MG63 (cell line): ENCODE measurements around the gene FAM210A. TPM values are rescaled to one million over a fixed set of nuclear protein-coding genes. Genes with fewer than 3 reads are reported as not detected.

ENCODE experiments used
- DNase-seq: peaks from one replicate; pipeline ENCODE4 v3.0.0-alpha.2; 2020
- H3K27me3 ChIP-seq: fragments of 250-450 bp; sonication (Bioruptor Pico); 2 replicates; pipeline ENCODE4 v1.5.1; 2020; ENCODE audit warnings: mild to moderate bottlenecking, moderate library complexity
- H3K36me3 ChIP-seq: fragments of 250-450 bp; sonication (Bioruptor Pico); 2 replicates; pipeline ENCODE4 v1.5.1; 2020; ENCODE audit warnings: mild to moderate bottlenecking, moderate library complexity
- H3K4me3 ChIP-seq: fragments of 250-450 bp; sonication (Bioruptor Pico); 2 replicates; pipeline ENCODE4 v1.5.1; 2020; ENCODE audit warnings: mild to moderate bottlenecking, moderate library complexity
- H3K9me3 ChIP-seq: fragments of 250-450 bp; sonication (Bioruptor Pico); 2 replicates; pipeline ENCODE4 v1.5.1; 2020; ENCODE audit warnings: mild to moderate bottlenecking, moderate library complexity
- total RNA-seq: library from RNA; depleted of rRNA; stranded (reverse); fragments of >200 nt; shearing (Covaris generic); gene quantifications from 2 replicates; pipeline ENCODE4 v1.2.3, GENCODE V29; 2014; ENCODE audit warnings: low replicate concordance; rRNA removed

Gene FAM210A
- total RNA-seq, 1 experiment from 2014 or later: 20.0 TPM

DNA sequence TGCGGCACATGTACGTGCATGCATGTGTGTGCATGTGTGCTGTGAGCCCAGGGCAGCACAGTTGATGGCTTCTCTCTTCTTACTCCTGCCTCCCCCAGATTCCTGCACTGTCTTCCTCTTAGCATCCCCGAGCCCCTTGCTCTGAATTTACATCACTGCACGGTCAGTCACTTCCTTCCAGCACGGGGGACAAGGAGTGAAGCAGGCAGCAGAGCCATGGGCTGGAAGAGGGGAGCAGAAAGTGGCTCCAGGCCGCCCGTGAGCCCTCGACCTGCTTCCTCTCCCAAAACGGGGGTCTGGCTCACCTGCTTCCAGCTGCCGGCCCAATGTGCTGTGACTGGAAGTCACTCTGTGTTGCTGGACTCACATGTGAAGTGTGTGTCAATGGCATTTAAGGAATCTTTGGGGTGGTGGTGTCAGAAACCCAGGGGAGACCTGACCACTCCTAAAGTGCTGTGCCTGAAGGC lies 106.1 kb downstream of the FAM210A start:
- H3K9me3 ChIP-seq: no peaks in the 10 kb centered on the region
- no peaks in the 10 kb centered on the region; the same call in 1 of the 2 replicates for H3K27me3 ChIP-seq
- H3K36me3 ChIP-seq: no peaks in the 10 kb centered on the region
- no peak for DNase-seq
- no peak overlapping the region for H3K4me3 ChIP-seq

DNA sequence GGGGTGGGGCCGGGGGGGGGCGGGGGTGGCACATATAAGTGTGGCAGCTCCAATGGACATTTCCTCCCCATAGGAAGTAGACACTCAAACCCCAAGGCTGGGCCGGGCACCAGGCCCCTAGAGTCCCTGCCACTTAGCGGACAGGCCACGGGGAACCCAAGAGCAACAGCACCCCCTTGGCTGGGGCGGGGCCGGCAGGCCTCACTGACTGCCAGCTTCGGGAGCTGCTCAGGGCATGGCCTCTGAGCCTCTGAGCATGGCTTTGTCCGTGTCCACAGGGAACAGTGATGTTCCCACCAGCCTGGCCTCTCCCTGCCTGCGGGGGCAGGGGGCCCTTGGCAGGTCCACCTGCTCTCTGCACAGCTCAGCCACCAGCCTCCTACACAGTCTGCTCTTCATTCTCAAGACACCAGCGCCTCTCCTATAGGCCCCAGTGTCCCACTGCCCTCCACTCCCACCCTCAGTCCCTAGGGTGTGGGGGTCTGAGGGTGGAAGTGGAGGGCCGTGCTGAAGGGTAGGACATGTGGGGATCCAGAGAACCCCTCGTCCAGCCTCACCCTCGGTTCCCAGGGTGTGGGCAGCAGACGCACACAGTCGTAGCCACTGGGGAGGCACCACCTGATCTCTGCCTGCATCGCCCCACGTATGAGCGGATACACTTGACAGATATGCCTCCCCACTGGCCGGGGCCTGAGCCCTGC lies 106.7 kb downstream of the FAM210A start:
- H3K4me3 ChIP-seq: no peak overlapping the region
- no peak for DNase-seq
- no peaks in the 10 kb centered on the region; the same call in 1 of the 2 replicates for H3K27me3 ChIP-seq
- no peaks in the 10 kb centered on the region for H3K9me3 ChIP-seq
- no peaks in the 10 kb centered on the region for H3K36me3 ChIP-seq

DNA sequence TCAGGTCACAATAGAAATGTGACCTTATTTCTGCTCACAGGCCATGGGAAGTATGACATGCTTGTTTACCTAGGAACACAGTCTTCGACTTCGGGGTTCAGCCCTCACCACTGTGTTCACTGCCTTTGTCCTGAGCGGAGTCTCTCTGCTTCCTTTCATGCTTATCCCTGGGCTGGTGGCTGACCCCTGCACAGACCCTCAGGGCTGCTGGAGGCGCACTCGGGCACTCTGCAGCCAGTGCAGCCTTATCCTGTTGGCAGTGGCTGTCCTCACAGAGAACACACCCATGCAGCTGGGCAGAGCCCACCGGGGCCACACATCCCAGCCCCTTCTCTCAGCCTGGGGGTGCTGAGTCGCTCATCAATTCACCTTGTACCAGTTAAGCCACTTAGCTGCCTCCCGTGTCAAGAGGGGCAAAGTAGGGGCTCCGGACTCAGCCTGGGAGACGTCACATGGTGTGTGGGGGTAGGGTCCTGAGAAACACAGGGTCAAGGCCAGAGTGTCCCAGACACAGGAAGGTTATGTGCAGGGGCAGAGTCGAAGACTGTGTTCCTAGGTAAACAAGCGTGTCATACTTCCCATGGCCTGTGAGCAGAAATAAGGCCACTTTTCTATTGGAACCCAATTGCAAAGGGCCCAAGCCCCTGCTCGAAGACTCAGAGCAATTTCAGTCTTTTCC lies 107.5 kb downstream of the FAM210A start:
- DNase-seq: no peak
- H3K9me3 ChIP-seq: no peaks in the 10 kb centered on the region
- no peak overlapping the region for H3K4me3 ChIP-seq
- H3K27me3 ChIP-seq: no peaks in the 10 kb centered on the region; the same call in 1 of the 2 replicates
- no peaks in the 10 kb centered on the region for H3K36me3 ChIP-seq

DNA sequence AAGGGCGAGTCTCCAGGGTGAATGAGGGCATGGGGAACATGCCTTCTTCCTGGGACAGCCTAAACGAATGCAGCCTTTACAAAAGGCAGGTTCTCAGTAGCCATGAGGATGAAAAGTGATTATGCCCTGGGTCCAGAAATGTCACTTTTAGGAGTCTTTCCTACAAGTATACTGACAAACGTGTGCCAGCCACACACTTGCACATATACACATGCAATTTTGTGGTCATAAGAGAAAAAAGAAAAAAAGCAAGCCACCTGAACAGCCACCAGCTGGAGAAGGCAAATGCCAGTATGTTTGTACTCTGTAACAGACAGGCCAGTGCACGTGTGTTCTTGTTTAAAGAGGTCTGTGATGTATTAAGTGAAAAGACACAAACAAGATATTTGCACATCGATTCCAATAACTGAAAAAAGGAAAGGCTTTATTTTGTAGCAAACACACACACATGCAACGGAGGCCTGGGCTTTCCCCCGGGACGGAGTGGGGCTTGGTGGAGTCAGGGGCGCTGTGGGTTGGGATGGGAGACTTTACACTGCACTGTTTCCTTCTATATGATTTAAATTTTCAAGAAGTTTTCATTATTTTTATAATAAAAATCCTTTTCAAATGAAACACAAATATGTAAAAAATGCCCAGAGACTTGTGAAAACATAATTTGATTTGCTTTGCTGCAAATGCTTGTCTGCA lies 108.4 kb downstream of the FAM210A start:
- Histone ChIP-seq H3K36me3 (no peaks in the 10 kb centered on the region), H3K9me3 (no peaks in the 10 kb centered on the region), H3K27me3 (peaks cover 6% of the 10 kb centered on the region), H3K4me3 (no peak overlapping the region)
- no peak for DNase-seq

DNA sequence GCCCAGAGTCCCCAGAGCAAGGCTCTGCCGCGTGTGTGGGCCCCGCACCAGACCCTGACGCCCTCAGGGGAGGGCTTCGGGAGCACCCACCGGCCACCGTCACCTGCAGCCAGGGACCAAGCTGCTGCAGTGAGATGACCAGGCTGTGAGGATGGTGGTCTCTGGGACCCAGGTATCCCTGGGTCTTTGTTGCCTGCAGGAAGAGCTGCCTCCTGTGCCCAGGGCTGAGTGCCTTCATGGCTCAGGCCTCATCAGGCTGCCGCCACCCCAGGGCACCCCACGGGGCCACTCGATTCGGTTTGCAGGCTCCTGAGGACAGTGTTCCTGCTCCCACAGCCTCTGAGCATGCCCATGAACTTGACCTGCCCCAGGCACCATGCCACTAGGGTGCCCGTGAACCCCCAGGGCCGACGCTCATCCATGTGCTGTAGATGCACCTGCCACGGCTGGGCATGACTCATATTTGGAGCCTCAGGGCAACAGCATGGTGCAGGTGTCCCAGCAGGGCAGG lies 109.8 kb downstream of the FAM210A start:
- Histone ChIP-seq H3K4me3 (no peak overlapping the region), H3K9me3 (no peaks in the 10 kb centered on the region), H3K36me3 (no peaks in the 10 kb centered on the region), H3K27me3 (peaks cover 20% of the 10 kb centered on the region)
- no peak for DNase-seq

DNA sequence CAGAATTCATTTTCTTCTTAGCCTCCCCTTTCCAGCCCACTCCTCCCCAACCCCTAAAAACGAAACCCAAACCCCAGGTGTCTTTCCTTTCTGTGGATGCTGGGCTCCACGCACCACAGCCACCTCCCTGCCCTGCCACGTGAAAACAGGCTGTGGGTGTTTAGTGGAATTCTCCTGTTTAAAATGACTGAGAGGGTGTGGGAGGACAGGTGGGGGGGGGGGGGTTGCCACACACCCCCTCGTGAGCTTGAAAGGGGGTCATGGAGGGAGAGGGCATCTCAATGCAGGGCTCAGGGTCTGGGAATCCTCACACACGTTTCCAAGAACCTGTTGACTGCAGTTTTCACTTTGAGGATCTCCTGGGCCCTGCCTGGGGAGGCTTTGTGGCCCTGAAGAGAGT lies 110.3 kb downstream of the FAM210A start:
- Histone ChIP-seq H3K4me3 (no peak overlapping the region), H3K36me3 (no peaks in the 10 kb centered on the region), H3K9me3 (no peaks in the 10 kb centered on the region), H3K27me3 (peaks cover 20% of the 10 kb centered on the region)
- no peak for DNase-seq

DNA sequence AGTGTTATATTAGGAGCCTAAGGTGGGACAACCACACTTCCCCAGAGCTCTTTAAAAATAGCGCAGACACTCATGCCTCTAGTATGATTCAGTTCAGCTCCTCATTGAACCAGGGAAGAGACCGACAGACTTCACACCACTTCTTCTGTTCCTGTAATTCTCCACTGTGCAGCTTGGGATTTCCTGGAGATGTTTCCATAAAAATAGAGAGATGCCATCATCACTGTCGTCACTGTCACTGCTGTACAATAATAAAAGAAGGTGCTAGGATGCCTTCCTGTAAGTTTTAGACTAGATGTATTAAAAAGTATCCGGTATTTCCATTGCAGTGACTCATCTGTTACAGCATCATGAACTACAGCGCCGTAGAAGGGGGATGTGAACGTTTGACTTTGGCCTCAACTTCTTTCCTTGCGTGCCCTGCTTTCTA lies 110.9 kb downstream of the FAM210A start:
- Histone ChIP-seq H3K36me3 (no peaks in the 10 kb centered on the region), H3K9me3 (no peaks in the 10 kb centered on the region), H3K27me3 (peaks cover 20% of the 10 kb centered on the region), H3K4me3 (no peak overlapping the region)
- no peak for DNase-seq

DNA sequence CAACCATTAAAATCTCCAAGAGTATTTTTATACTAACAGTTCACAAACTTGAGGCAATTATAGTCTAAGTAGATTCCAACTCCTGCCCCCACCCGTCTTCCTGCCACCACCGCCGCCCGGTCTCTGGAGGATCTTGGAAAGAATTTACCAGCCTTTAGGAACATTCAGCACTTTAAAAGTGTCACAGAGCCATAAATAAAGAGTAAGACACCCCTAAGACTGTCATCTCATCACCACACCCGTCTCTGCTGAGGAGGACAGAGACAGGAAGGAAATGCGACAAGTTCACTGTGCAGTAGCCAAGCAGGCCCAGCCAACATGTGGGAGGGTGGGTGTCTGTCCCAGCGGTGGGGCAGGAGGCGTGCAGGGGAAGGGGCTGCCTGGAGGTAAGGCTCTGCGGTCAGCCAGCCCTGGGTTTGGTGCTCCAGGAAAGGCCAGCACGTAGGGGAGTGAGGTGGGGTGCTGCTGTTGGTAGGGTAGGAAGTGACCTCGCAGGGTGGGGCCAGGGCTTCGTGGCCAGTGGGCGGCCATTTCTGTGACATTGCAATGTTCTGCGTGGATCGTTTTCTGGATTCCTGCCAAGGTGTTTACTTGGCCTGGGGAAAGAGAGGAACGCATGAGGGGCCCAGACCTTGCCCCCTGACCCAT lies 111.6 kb downstream of the FAM210A start:
- Histone ChIP-seq H3K27me3 (peaks cover 20% of the 10 kb centered on the region), H3K36me3 (no peaks in the 10 kb centered on the region), H3K4me3 (no peak overlapping the region), H3K9me3 (no peaks in the 10 kb centered on the region)
- DNase-seq: no peak

DNA sequence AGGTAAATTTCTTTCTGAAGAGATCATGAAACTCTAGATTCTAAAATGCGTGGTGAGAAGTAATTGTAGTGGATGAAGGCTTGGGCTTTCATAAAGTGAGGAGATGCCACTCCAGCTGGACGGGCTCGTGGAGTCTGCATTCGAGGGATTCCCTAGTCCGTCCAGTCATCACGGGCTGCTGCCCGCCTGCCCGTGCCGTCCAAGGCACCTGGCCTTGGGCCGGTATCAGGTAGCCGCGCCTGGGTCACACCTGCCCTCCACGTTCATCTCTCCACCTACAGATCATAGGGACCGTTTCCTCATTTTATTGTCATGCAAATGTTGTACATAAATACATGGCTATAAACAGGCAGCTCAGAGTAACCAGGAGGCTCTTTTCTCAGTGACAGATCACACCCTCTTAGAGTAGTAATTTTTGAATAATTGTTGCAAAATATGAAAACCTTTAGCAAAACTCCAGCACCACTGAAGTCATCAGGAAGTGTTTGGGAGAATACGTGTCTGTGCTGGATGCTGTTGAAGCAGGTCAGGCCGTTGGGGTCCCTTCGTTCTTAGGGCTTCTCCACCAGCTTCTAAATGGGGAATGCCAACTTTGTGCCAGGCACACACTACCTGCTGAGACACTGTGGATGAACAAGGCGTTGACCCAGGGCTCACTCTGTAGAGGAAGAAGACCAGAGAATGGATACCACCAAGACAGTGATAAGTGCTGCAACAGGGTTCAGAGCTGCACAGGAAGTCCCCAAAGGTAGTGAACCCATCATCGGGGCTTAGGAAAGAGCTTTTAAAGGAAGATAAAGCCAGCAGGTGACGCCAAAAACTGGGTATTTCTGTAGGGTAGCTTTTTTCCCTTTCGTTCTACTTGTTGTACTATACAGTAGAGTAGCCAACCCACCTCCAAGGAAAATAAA lies 112.5 kb downstream of the FAM210A start:
- H3K27me3 ChIP-seq: peaks cover 20% of the 10 kb centered on the region

More for the DNA sequence above, 112.5 kb downstream of the FAM210A start:
- H3K4me3 ChIP-seq: no peak overlapping the region
- no peaks in the 10 kb centered on the region for H3K36me3 ChIP-seq
- DNase-seq: no peak
- no peaks in the 10 kb centered on the region for H3K9me3 ChIP-seq

Other genes starting within 250 kb of the FAM210A start
- 13.2 and 25.4 TPM in 2 replicates for gene RNMT, start 115 bp upstream of the FAM210A start, total RNA-seq
- 0.69 and 0.99 TPM in 2 replicates for gene MC5R, start 97.6 kb upstream of the FAM210A start, total RNA-seq
- not detected in 2 replicates for gene MC2R, start 189.0 kb upstream of the FAM210A start, total RNA-seq